Urinary bladder (tissue), 4 donors: Measurements from ENCODE around the gene PTPN14. TPM values are rescaled to one million over a fixed set of nuclear protein-coding genes. Genes with fewer than 3 reads are reported as not detected.

Source experiments
- DNase-seq: peaks from one replicate; pipeline ENCODE4 v3.0.0-alpha.2; 2015; ENCODE audit errors: extremely low spot score
- H3K27ac ChIP-seq: one replicate; pipeline ENCODE4 v1.5.1; 2013; ENCODE audit warnings: low read depth, mild to moderate bottlenecking, moderate library complexity
- H3K36me3 ChIP-seq: one replicate; pipeline ENCODE4 v1.6.1; 2013; ENCODE audit warnings: mild to moderate bottlenecking, moderate library complexity; ENCODE audit not compliant: insufficient read depth
- H3K4me1 ChIP-seq: one replicate; pipeline ENCODE4 v1.6.1; 2013; ENCODE audit warnings: mild to moderate bottlenecking, moderate library complexity; ENCODE audit not compliant: insufficient read depth
- H3K4me3 ChIP-seq: one replicate; pipeline ENCODE4 v1.5.1; 2013; ENCODE audit warnings: low read depth, low read length
- WGBS: extraction: QIAGEN DNeasy Blood & Tissue Kit; methylation state at CpG from one replicate; pipeline ENCODE4 v1.1.7; 2013; 5-methylcytosine and 5-hydroxymethylcytosine counted together
- polyA plus RNA-seq: library from polyadenylated mRNA; stranded (reverse); fragments of 200-250 nt; gene quantifications from one replicate; pipeline ENCODE4 v1.2.3, GENCODE V29; 2013
- total RNA-seq: library from RNA; depleted of rRNA; stranded (reverse); fragments of >200 nt; gene quantifications from one replicate; pipeline ENCODE4 v1.2.3, GENCODE V29; 2014
- donor health status: healthy with polysubstance abuse.
- donor health status: healthy.

Gene PTPN14
- total and polyA plus RNA-seq, 2 donors: 9.0 to 39.2 TPM

DNA sequence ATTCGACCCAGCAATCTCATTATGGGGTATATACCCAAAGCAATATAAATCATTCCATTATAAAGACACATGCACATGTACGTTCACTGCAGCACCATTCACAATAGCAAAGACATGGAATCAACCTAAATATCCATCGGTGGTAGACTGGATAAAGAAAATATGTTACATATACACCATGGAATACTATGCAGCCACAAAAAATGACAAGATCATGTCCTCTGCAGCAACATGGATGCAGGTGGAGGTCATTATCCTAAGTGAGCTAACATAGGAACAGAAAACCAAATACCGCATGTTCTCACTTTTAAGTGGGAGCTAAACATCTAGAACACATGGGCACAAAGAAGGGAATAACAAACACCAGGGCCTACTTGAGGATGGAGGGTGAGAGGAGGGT lies 115.5 kb downstream of the PTPN14 start:
- Histone ChIP-seq H3K36me3 (no peaks in the 10 kb centered on the region), H3K27ac (no peak overlapping the region), H3K4me3 (no peak overlapping the region), H3K4me1 (no peaks in the 10 kb centered on the region)
- DNase-seq: no peak
- 97% methylated on average over 4 of the region's 4 CpGs for WGBS

DNA sequence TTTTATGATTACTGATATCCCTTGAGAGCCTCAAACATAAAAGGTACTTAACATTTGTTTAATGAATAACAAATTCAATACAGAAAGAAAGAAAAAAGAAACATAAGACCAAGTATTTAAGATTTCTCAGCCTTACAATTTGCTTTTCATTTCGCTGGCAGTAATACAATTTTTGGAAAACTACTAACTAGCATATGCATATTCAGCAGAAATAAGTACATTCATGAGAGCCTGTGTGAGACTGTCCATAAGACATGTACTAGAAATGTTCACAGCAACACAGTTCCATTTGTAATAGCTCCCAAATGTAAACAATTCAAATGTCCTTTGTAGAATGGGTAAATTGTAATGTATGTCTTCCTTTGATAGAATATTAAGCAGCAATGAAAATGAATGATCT lies 119.2 kb downstream of the PTPN14 start:
- H3K4me1 ChIP-seq: no peaks in the 10 kb centered on the region
- DNase-seq: no peak
- 93% methylated on average over 1 of the region's 1 CpG for WGBS
- no peak overlapping the region for H3K4me3 ChIP-seq
- no peaks in the 10 kb centered on the region for H3K36me3 ChIP-seq
- H3K27ac ChIP-seq: no peak overlapping the region

- WGBS: 90% methylated on average over 9 of the region's 9 CpGs
- H3K4me3 ChIP-seq: no peak overlapping the region
Measured at GRCh38 chr1:214429951-214430770, 121.2 kb downstream of the PTPN14 start.

GRCh38 chr1:214427871-214428277 lies 123.5 kb downstream of the PTPN14 start:
- Histone ChIP-seq H3K27ac (no peak overlapping the region), H3K4me3 (no peak overlapping the region), H3K4me1 (no peaks in the 10 kb centered on the region), H3K36me3 (no peaks in the 10 kb centered on the region)
- no peak for DNase-seq
- WGBS: 75% methylated on average over 7 of the region's 7 CpGs

More at GRCh38 chr1:214429951-214430770, 121.2 kb downstream of the PTPN14 start:
- Histone ChIP-seq H3K36me3 (no peaks in the 10 kb centered on the region), H3K27ac (no peak overlapping the region), H3K4me1 (no peaks in the 10 kb centered on the region)
- DNase-seq: no peak

DNA sequence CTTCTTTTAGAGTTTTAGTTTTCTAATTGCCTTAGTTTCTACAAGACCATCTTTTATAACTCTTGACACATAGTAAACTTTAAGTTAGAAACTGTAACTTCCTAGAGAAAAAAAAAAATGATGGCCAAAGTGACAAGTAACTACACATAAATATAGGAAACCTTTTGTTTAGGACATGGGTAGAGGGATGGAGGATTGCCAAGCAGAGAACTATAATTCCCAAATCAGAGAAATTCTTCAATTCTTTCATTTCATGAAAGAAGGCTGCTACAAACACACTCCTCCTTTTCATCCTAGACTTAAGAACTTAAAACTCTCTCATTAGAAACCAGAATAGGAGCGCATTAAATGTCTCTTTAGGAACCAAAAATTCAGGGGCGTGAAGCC lies 125.0 kb downstream of the PTPN14 start:
- DNase-seq: no peak
- H3K27ac ChIP-seq: no peak overlapping the region
- H3K36me3 ChIP-seq: no peaks in the 10 kb centered on the region
- H3K4me1 ChIP-seq: no peaks in the 10 kb centered on the region
- WGBS: 96% methylated on average over 2 of the region's 2 CpGs
- H3K4me3 ChIP-seq: no peak overlapping the region

GRCh38 chr1:214425716-214426425 lies 125.5 kb downstream of the PTPN14 start:
- no peaks in the 10 kb centered on the region for H3K4me1 ChIP-seq

DNA sequence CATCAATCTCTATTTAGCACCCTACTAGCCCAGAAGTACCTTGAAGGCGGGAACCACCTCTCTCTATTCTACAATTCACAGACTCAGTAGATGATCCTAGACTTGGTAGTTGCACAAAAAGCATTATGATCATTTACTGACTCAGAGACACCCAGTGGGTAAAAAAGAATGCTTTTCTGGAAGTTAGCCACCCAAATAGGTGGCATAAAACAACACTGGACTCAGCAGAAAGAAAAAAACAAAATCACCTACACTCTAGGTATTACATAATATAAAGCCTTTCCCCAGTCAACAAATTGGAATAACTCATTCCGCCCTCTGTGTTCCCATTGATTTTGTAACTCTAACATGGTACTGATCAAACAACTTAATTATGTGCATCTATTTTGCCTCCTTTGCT lies 126.3 kb downstream of the PTPN14 start:
- DNase-seq: no peak
- Histone ChIP-seq H3K27ac (no peak overlapping the region), H3K36me3 (no peaks in the 10 kb centered on the region), H3K4me3 (no peak overlapping the region), H3K4me1 (no peaks in the 10 kb centered on the region)
- 96% methylated on average over 2 of the region's 2 CpGs for WGBS

More at GRCh38 chr1:214425716-214426425, 125.5 kb downstream of the PTPN14 start:
- Histone ChIP-seq H3K4me3 (no peak overlapping the region), H3K36me3 (no peaks in the 10 kb centered on the region), H3K27ac (no peak overlapping the region)
- 78% methylated on average over 5 of the region's 5 CpGs for WGBS
- DNase-seq: no peak

DNA sequence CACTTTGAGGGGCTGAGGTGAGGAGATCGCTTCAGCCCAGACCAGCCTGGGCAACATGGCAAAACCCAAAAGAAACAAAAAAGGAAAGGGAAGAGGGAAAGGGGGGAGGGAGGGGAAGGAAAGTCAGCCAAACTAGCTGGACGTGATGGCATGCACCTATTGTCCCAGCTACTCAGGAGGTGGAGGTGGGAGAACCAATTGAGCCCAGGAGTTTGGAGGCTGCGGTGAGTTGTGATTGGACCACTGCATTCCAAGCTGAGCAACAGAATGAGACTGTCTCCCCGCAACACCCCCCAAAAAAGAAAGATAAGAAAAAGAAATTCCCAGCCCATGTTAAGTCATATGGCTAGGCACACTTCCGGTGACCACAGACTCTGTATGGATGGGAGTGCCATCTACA lies 128.4 kb downstream of the PTPN14 start:
- WGBS: 88% methylated on average over 5 of the region's 5 CpGs
- no peaks in the 10 kb centered on the region for H3K36me3 ChIP-seq
- DNase-seq: no peak
- no peak overlapping the region for H3K4me3 ChIP-seq
- H3K4me1 ChIP-seq: no peaks in the 10 kb centered on the region
- H3K27ac ChIP-seq: no peak overlapping the region

GRCh38 chr1:214422137-214422671 lies 129.2 kb downstream of the PTPN14 start:
- no peak for DNase-seq
- H3K4me3 ChIP-seq: no peak overlapping the region
- no peak overlapping the region for H3K27ac ChIP-seq
- whole genome bisulfite sequencing: 90% methylated on average over 8 of the region's 8 CpGs
- H3K4me1 ChIP-seq: no peaks in the 10 kb centered on the region
- no peaks in the 10 kb centered on the region for H3K36me3 ChIP-seq

DNA sequence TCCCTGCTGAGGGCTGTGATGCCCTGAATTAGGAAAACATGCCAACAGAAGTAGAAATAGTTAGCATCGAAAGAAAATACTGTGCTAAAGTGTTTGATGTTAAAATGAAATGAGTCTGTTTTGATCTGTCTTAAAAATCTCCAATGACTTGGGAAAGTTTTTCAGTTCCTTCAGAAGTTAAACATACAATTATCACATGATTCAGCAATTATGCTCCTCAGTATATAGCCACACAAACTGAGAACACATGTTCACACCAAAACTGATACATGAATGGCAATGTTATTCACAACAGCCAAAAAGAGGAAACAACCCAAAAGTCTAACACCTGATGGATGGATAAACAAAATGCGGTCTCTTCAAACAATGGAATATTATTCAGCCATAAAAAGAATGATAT lies 130.6 kb downstream of the PTPN14 start:
- Histone ChIP-seq H3K27ac (no peak overlapping the region), H3K36me3 (no peaks in the 10 kb centered on the region), H3K4me1 (no peaks in the 10 kb centered on the region), H3K4me3 (no peak overlapping the region)
- WGBS: 79% methylated on average over 2 of the region's 2 CpGs
- DNase-seq: no peak

- Histone ChIP-seq H3K36me3 (no peaks in the 10 kb centered on the region), H3K4me1 (no peaks in the 10 kb centered on the region), H3K27ac (no peak overlapping the region), H3K4me3 (no peak overlapping the region)
- DNase-seq: no peak
- WGBS: 55% methylated on average over 1 of the region's 1 CpG
Measured at GRCh38 chr1:214420341-214420740, 131.1 kb downstream of the PTPN14 start.

GRCh38 chr1:214419650-214420049 lies 131.8 kb downstream of the PTPN14 start:
- H3K27ac ChIP-seq: no peak overlapping the region
- 42% methylated on average over 3 of the region's 3 CpGs for WGBS

DNA sequence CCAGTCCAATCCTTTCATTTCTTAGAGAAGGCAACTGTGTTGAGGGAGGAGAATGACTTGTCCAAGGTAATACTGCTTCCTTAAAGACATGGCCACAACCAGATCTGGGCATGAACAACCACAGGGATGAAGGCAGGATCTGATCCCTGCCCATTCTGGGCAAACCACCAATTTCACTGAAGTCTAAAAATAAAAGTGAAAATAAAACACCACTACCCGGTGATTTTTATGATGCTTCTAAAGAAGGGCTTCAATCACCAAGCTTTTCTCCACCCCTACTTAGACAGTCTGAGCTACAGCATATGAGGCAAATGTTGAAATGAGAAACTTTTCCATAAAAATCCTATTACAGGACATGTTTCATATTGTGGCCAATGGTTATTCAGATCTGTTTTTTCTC lies 133.0 kb downstream of the PTPN14 start:
- no peak for DNase-seq
- Histone ChIP-seq H3K27ac (no peak overlapping the region), H3K4me1 (no peaks in the 10 kb centered on the region), H3K4me3 (no peak overlapping the region), H3K36me3 (no peaks in the 10 kb centered on the region)
- 10% methylated on average over 1 of the region's 1 CpG for WGBS

More at GRCh38 chr1:214419650-214420049, 131.8 kb downstream of the PTPN14 start:
- no peak for DNase-seq
- Histone ChIP-seq H3K4me1 (no peaks in the 10 kb centered on the region), H3K4me3 (no peak overlapping the region), H3K36me3 (no peaks in the 10 kb centered on the region)
